Body of pancreas (tissue), 4 donors: ENCODE results near the gene RNF169.

Experiments
- CTCF ChIP-seq, 7 experiments: fragments of 450-650 bp in 4 of 7; fragments of 200-600 bp in 3 of 7; sonication (generic) in 3 of 7; IDR thresholded peaks; one replicate each; pipeline ENCODE4 v1.5.1; 2016 to 2019; ENCODE audit warnings: antibody characterized with exemption in 7 of 7
- POLR2A ChIP-seq, 3 donors: fragments of 450-650 bp; IDR thresholded peaks; one replicate each; pipeline ENCODE4 v1.6.1; 2016; ENCODE audit warnings: antibody characterized with exemption in 3 of 3, mild to moderate bottlenecking in 2 of 3

GRCh38 chr11:74784234-74784633 is 35.6 kb downstream of the RNF169 start:
- no peak for TF ChIP-seq CTCF (IDR thresholded peaks at IDR 0.05)
- no peak for TF ChIP-seq POLR2A (IDR thresholded peaks at IDR 0.05)
